K562 (cell line): ENCODE data around the gene COG7. TPM values are rescaled to one million over a fixed set of nuclear protein-coding genes. Genes with fewer than 3 reads are reported as not detected.
A peak's percentile ranks its signal among the peaks of the same experiment; 100 is the strongest.

ENCODE experiments used
- ATAC-seq: fragments of 200-7000 bp; cut with Tn5 transposase; 3 replicates; pipeline ENCODE4 v1.9.1; 2020; ENCODE audit warnings: moderate library complexity
- BruUV-seq: library from RNA; stranded (reverse); fragments of 400-500 nt; replicated peaks from 2 replicates; lab custom pipeline; 2021; lab: Mats Ljungman, UMichigan
- CTCF ChIA-PET: fragments of 300-600 bp; formaldehyde crosslinking; extraction: SDS; loops from one replicate; lab custom pipeline; 2021; ENCODE audit warnings: low intra/inter-chr PET ratio; lab: Yijun Ruan, JAX
- POLR2A ChIA-PET: fragments of 300-600, 350-650 bp; sonication (Branson Sonifier 250); formaldehyde crosslinking; extraction: SDS; loops from one replicate; lab custom pipeline; 2021; ENCODE audit warnings: antibody characterized with exemption, inconsistent platforms; lab: Yijun Ruan, JAX
- DNase-seq, 4 experiments: peaks; one replicate each; pipeline versions ENCODE4 v3.0.0 to v3.0.0-alpha.2; 2011 to 2018; ENCODE audit warnings: low spot score in 3 of 4, mixed read lengths in 3 of 4; ENCODE audit errors: extremely low read depth in 1 of 4
- FAIRE-seq: peaks from 2 replicates; lab custom pipeline; 2011; peaks lifted over from hg19 to GRCh38; lab: Jason Lieb, UNC
- H2AFZ ChIP-seq: 2 replicates; pipeline ENCODE4 v1.6.0; 2011; ENCODE audit warnings: low read depth, low read length, control low read depth, inconsistent platforms
- H3K27ac ChIP-seq: fragments of 200-600 bp; 3 replicates; pipeline ENCODE4 v1.8.0; 2011; ENCODE audit warnings: low read depth, mild to moderate bottlenecking, control low read depth, inconsistent platforms, low read length, moderate library complexity, mixed read lengths; ENCODE audit errors: extremely low read depth
- H3K27me3 ChIP-seq, 2 experiments: fragments of 300-600 bp in 1 of 2; 2 replicates in 1 of 2; 3 replicates in 1 of 2; pipeline versions ENCODE4 v1.6.0 to v1.8.0; 2011; ENCODE audit warnings: inconsistent platforms in 2 of 2, low read length in 2 of 2, mild to moderate bottlenecking in 1 of 2, mixed read lengths in 1 of 2, moderate library complexity in 1 of 2; ENCODE audit not compliant: control insufficient read depth in 2 of 2, insufficient read depth in 2 of 2
- H3K36me3 ChIP-seq: fragments of 300-600 bp; 3 replicates; pipeline ENCODE4 v1.8.0; 2011; ENCODE audit warnings: mild to moderate bottlenecking, low read length, inconsistent platforms; ENCODE audit not compliant: control insufficient read depth, insufficient read depth
- H3K4me1 ChIP-seq, 2 experiments: fragments of 200-600 bp in 1 of 2; replicated peaks in 1 of 2; 2 replicates in 1 of 2; 3 replicates in 1 of 2; pipeline versions ENCODE4 v1.5.1 to v1.8.0; 2011; ENCODE audit warnings: inconsistent platforms in 2 of 2, low read length in 2 of 2, mild to moderate bottlenecking in 1 of 2, mixed read lengths in 1 of 2, moderate library complexity in 1 of 2; ENCODE audit not compliant: control insufficient read depth in 2 of 2, insufficient read depth in 2 of 2
- H3K4me2 ChIP-seq: 2 replicates; pipeline ENCODE4 v1.6.1; 2011; ENCODE audit warnings: low read length, control low read depth, inconsistent platforms, mixed read lengths; ENCODE audit not compliant: insufficient read depth
- H3K4me3 ChIP-seq: fragments of 200-600 bp; sonication (generic), shearing (Covaris generic); 2 replicates; pipeline ENCODE4 v1.5.1; 2016; ENCODE audit warnings: control low read depth, inconsistent platforms
- H3K79me2 ChIP-seq: fragments of 200-600 bp; 3 replicates; pipeline ENCODE4 v1.8.0; 2011; ENCODE audit warnings: low read length, inconsistent platforms; ENCODE audit not compliant: control insufficient read depth, insufficient read depth
- H3K9ac ChIP-seq, 2 experiments: 2 replicates each; pipeline versions ENCODE4 v1.6.0 to v1.6.1; 2011; ENCODE audit warnings: low read depth in 2 of 2, low read length in 2 of 2, control low read depth in 1 of 2, inconsistent platforms in 1 of 2, mild to moderate bottlenecking in 1 of 2, mixed read lengths in 1 of 2; ENCODE audit not compliant: insufficient read depth in 1 of 2
- H3K9me1 ChIP-seq: one replicate; pipeline ENCODE4 v1.6.0; 2011; ENCODE audit warnings: inconsistent platforms, mild to moderate bottlenecking, low read length, moderate library complexity; ENCODE audit not compliant: control insufficient read depth, insufficient read depth
- H3K9me3 ChIP-seq: replicated peaks from 2 replicates; pipeline ENCODE4 v1.5.1; 2011; ENCODE audit warnings: low read depth, low read length, inconsistent platforms; ENCODE audit not compliant: control insufficient read depth, insufficient read depth
- H4K20me1 ChIP-seq: replicated peaks from 2 replicates; pipeline ENCODE4 v1.6.1; 2011; ENCODE audit warnings: low read length, inconsistent platforms, mixed read lengths; ENCODE audit not compliant: control insufficient read depth, insufficient read depth
- ATF3 ChIP-seq, 2 experiments: fragments of 450-650 bp in 1 of 2; sonication (generic) in 1 of 2; formaldehyde crosslinking in 1 of 2; IDR thresholded peaks in 1 of 2; conservative IDR thresholded peaks in 1 of 2; 2 replicates each; pipeline versions ENCODE4 v1.6.1 to v1.8.1; 2016 to 2023; ENCODE audit warnings: mild to moderate bottlenecking in 2 of 2, moderate library complexity in 2 of 2, inconsistent platforms in 1 of 2, missing genetic modification reagents in 1 of 2
- FOSL1 ChIP-seq: fragments of 200-800 bp; sonication (Bioruptor generic); conservative IDR thresholded peaks from 2 replicates; pipeline ENCODE4 v1.6.1; 2016; ENCODE audit warnings: missing genetic modification characterization, missing compliant biosample characterization
- JUND ChIP-seq, 2 experiments: IDR thresholded peaks; 2 replicates in 1 of 2; 3 replicates in 1 of 2; pipeline ENCODE4 v1.6.1; 2011; ENCODE audit warnings: borderline replicate concordance in 2 of 2, low read depth in 2 of 2, low read length in 2 of 2, improper control_type of control experiment in 1 of 2, missing biosample characterization in 1 of 2, missing genetic modification characterization in 1 of 2, missing genetic modification reagents in 1 of 2
- SETDB1 ChIP-seq: IDR thresholded peaks from one replicate; pipeline ENCODE4 v1.6.1; 2012; ENCODE audit warnings: low read length, control low read depth, inconsistent platforms
- ZNF583 ChIP-seq: fragments of 250-450 bp; sonication (Bioruptor Pico); IDR thresholded peaks from 2 replicates; pipeline ENCODE4 v1.4.0; 2020
- WGBS: fragments of 100-300 bp; shearing (Covaris generic); methylation state at CpG from one replicate; pipeline ENCODE4 v1.1.6; 2016; ENCODE audit warnings: low coverage, mixed read lengths; ENCODE audit not compliant: insufficient coverage; ENCODE audit errors: missing lambda C conversion rate; 5-methylcytosine and 5-hydroxymethylcytosine counted together
- in situ Hi-C: fragments of 300-500 bp; cut with MboI; formaldehyde crosslinking; loops from 4 replicates; pipeline ENCODE4 v1.15.0; 2018; ENCODE audit warnings: inconsistent platforms, mixed read lengths
- intact Hi-C: fragments of 100-400 bp; cut with micrococcal nuclease; formaldehyde crosslinking; loops from 2 replicates; pipeline ENCODE4 v1.14.2; 2022
- polyA plus RNA-seq, 8 experiments: library from polyadenylated mRNA; depleted of rRNA in 4 of 8; stranded (reverse) in 5 of 8; unstranded in 3 of 8; fragments of >200 nt; fragmentation: Nextera tagmentation in 2 of 8; fragmentation: Illumina TruSeq in 1 of 8; extraction: Ambion mirVana in 2 of 8; extraction: Trizol in 1 of 8; gene quantifications; 2 replicates each; pipeline versions ENCODE4 v1.2.1 to v1.2.3, GENCODE V29; 2011 to 2014; ENCODE audit warnings: inconsistent platforms in 1 of 8, missing spikeins in 1 of 8
- total RNA-seq, 7 experiments: library from RNA; depleted of rRNA in 6 of 7; stranded (reverse); fragments of >200 nt in 6 of 7; fragmentation: Illumina TruSeq in 2 of 7; extraction: Trizol in 2 of 7; gene quantifications; 2 replicates each; pipeline versions ENCODE4 v1.2.1 to v1.2.3, GENCODE V29; 2011 to 2021; ENCODE audit warnings: low replicate concordance in 1 of 7
- TF ChIP-seq, protein P1 (sequence below): fragments of 250-450 bp; sonication (Bioruptor Pico); IDR thresholded peaks from 2 replicates; pipeline ENCODE4 v1.8.0; 2022; ENCODE audit warnings: inconsistent platforms, mild to moderate bottlenecking, moderate library complexity, borderline replicate concordance

COG7 gene
- total and polyA plus RNA-seq, 9 of the 15 experiments (the other 6 are each of a cell fraction or from before 2014, with no cell fraction given) = 3.8 to 17.6 (median 13.4) TPM

- BruUV-seq = no TSS peak
- H3K4me1 ChIP-seq = peaks cover 0 to 3% of the 10 kb centered on the region in 2 experiments; a peak in 1 of 5 replicates
- no peaks in the 10 kb centered on the region for H3K27me3 ChIP-seq
- H3K27ac ChIP-seq = no peak overlapping the region
- POLR2A ChIA-PET = interaction anchor here (0.6 kb wide), 1 partner anchor 62 kb away, joined by 3 read pairs; no protein-coding TSS in a partner anchor
- no peaks in the 10 kb centered on the region for H3K9me3 ChIP-seq
- H3K4me3 ChIP-seq = no peak overlapping the region
- peaks cover 9% of the 10 kb centered on the region; the same call in 2 of the 3 replicates for H3K36me3 ChIP-seq
- intact Hi-C loops = no loop called here
- H3K9ac ChIP-seq = no peak overlapping the region
- no peak overlapping the region for H2AFZ ChIP-seq
- CTCF ChIA-PET = no interaction called here
- H3K9me1 ChIP-seq = no peaks in the 10 kb centered on the region
- no peak overlapping the region for H3K4me2 ChIP-seq
- 83% methylated on average over 12 of the region's 14 CpGs for WGBS
- DNase-seq (no peak), FAIRE-seq (no peak), ATAC-seq (no peak)
- in situ Hi-C loops = no loop called here
- H4K20me1 ChIP-seq = no peaks in the 10 kb centered on the region
- H3K79me2 ChIP-seq = no peaks in the 10 kb centered on the region
- TF ChIP-seq SETDB1 = no peak
These were observed 28.6 kb downstream of the COG7 start for GRCh38 chr16:23424292-23424958.

DNA sequence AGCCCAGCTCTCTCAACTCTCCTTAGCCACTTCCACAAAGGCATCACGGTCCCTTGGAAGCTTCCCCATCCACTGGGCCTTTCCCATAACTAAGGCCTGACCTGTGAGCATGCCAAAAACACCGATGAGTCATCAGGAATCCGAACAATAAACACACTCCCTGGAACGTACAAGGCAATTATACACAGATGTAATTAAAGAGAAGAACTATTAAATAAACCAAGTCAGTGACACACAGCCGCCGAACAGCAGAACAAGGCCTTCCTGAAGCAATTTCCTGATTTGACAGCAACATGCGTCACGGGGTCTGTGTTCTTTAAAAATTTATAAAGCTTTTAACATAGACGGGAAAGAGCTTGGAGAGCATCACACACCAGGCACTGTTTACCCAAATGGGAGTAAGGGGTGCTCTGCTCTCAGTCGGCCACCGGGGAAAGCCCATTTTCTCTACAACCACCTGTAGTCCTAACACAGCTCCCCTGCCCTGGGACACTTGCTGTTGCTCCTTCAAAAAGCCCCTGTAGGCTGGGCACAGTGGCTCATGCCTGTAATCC is 29.4 kb downstream of the COG7 start:
- H3K27ac ChIP-seq = no peak overlapping the region
- no peak overlapping the region for H2AFZ ChIP-seq
- in situ Hi-C loops = no loop called here
- H3K9me3 ChIP-seq = no peaks in the 10 kb centered on the region
- CTCF ChIA-PET = no interaction called here
- ATAC-seq (no peak), DNase-seq (no peak), FAIRE-seq (no peak)
- POLR2A ChIA-PET = no interaction called here
- peak; percentile 65 for TF ChIP-seq ATF3 (IDR thresholded peaks at IDR 0.05)
- TF ChIP-seq ATF3 (CRISPR knock-in tag; conservative IDR thresholded peaks at IDR 0.05) = no peak
- TF ChIP-seq, protein P1, sequence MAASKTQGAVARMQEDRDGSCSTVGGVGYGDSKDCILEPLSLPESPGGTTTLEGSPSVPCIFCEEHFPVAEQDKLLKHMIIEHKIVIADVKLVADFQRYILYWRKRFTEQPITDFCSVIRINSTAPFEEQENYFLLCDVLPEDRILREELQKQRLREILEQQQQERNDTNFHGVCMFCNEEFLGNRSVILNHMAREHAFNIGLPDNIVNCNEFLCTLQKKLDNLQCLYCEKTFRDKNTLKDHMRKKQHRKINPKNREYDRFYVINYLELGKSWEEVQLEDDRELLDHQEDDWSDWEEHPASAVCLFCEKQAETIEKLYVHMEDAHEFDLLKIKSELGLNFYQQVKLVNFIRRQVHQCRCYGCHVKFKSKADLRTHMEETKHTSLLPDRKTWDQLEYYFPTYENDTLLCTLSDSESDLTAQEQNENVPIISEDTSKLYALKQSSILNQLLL (CRISPR knock-in tag) = no peak
- TF ChIP-seq JUND (IDR thresholded peaks at IDR 0.05; ENCODE audit: borderline replicate concordance, low read depth, low read length) = peak; percentile 27; the same call in 1 of the 2 replicates
- no peak for TF ChIP-seq JUND (tag; IDR thresholded peaks at IDR 0.05; ENCODE audit: borderline replicate concordance, low read depth, low read length)
- TF ChIP-seq FOSL1 (tag) = peak; percentile 21; the same call in 1 of the 2 replicates
- no peak for TF ChIP-seq ZNF583 (CRISPR knock-in tag)
- no peaks in the 10 kb centered on the region for H3K9me1 ChIP-seq
- no peaks in the 10 kb centered on the region for H4K20me1 ChIP-seq
- WGBS = 66% methylated on average over 11 of the region's 11 CpGs
- H3K79me2 ChIP-seq = no peaks in the 10 kb centered on the region
- H3K27me3 ChIP-seq = no peaks in the 10 kb centered on the region
- no peak overlapping the region for H3K9ac ChIP-seq
- peaks cover 7% of the 10 kb centered on the region; the same call in 2 of the 3 replicates for H3K36me3 ChIP-seq
- intact Hi-C loops = no loop called here
- no peak overlapping the region for H3K4me3 ChIP-seq
- H3K4me2 ChIP-seq = no peak overlapping the region
- BruUV-seq = no TSS peak
- H3K4me1 ChIP-seq = peaks cover 0 to 3% of the 10 kb centered on the region in 2 experiments; a peak in 1 of 5 replicates
